H1 (cell line): ENCODE measurements around the gene MOGAT2. TPM values are rescaled to one million over a fixed set of nuclear protein-coding genes. Genes with fewer than 3 reads are reported as not detected.

ENCODE experiments used
- CTCF ChIA-PET: fragments of 300-600 bp; sonication (Branson Sonifier 250); formaldehyde crosslinking; loops from one replicate; lab custom pipeline; 2021; ENCODE audit not compliant: partially characterized antibody; lab: Charles Lee
- POLR2A ChIA-PET: fragments of 300-600 bp; sonication (Branson Sonifier 250); formaldehyde crosslinking; loops from one replicate; lab custom pipeline; 2021; ENCODE audit warnings: inconsistent platforms; ENCODE audit not compliant: partially characterized antibody; lab: Charles Lee
- DNase-seq, 2 experiments: peaks; one replicate each; pipeline versions ENCODE4 v3.0.0 to v3.0.0-alpha.2; 2010 to 2022; ENCODE audit warnings: low spot score in 2 of 2, low read depth in 1 of 2, mixed read lengths in 1 of 2
- FAIRE-seq: peaks from 2 replicates; lab custom pipeline; 2011; peaks lifted over from hg19 to GRCh38; lab: Jason Lieb, UNC
- H2AFZ ChIP-seq: 2 replicates; pipeline ENCODE4 v1.8.1; 2012; ENCODE audit warnings: low read length, inconsistent platforms
- H2AK5ac ChIP-seq: 2 replicates; pipeline ENCODE4 v1.6.1; 2013; ENCODE audit warnings: low read depth, low read length
- H2BK120ac ChIP-seq: replicated peaks from 2 replicates; pipeline ENCODE3; 2013; ENCODE audit warnings: low read depth, low read length, inconsistent platforms
- H2BK12ac ChIP-seq: 2 replicates; pipeline ENCODE4 v1.6.1; 2013; ENCODE audit warnings: low read depth, low read length
- H2BK15ac ChIP-seq: 2 replicates; pipeline ENCODE4 v1.6.1; 2013; ENCODE audit warnings: low read length
- H2BK20ac ChIP-seq: 2 replicates; pipeline ENCODE4 v1.6.1; 2013; ENCODE audit warnings: low read length
- H2BK5ac ChIP-seq: 2 replicates; pipeline ENCODE4 v1.6.1; 2013; ENCODE audit warnings: low read depth, low read length
- H3K14ac ChIP-seq: 2 replicates; pipeline ENCODE4 v1.6.1; 2013; ENCODE audit warnings: inconsistent platforms; ENCODE audit not compliant: insufficient read length
- H3K18ac ChIP-seq: 2 replicates; pipeline ENCODE4 v1.6.1; 2013; ENCODE audit warnings: low read length; ENCODE audit errors: extremely low read depth
- H3K23ac ChIP-seq: 2 replicates; pipeline ENCODE4 v1.6.1; 2013; ENCODE audit warnings: inconsistent platforms; ENCODE audit not compliant: insufficient read length
- H3K23me2 ChIP-seq: 2 replicates; pipeline ENCODE4 v1.6.1; 2013; ENCODE audit warnings: low read depth, low read length
- H3K27ac ChIP-seq: 2 replicates; pipeline ENCODE4 v1.6.1; 2011; ENCODE audit warnings: low read depth, low read length, inconsistent platforms
- H3K27me3 ChIP-seq, 4 experiments: replicated peaks in 1 of 4; 1 replicate in 1 of 4; 2 replicates in 3 of 4; pipeline versions ENCODE4 v1.6.1 to v1.8.1; 2011 to 2013; ENCODE audit warnings: low read length in 3 of 4, mild to moderate bottlenecking in 3 of 4, inconsistent platforms in 2 of 4, mixed read lengths in 2 of 4, moderate library complexity in 1 of 4; ENCODE audit not compliant: control insufficient read depth in 3 of 4, insufficient read depth in 3 of 4; ENCODE audit errors: extremely low read depth in 1 of 4
- H3K36me3 ChIP-seq, 4 experiments: 2 replicates each; pipeline versions ENCODE4 v1.6.1 to v1.8.1; 2011 to 2013; ENCODE audit warnings: mild to moderate bottlenecking in 4 of 4, low read length in 3 of 4, moderate library complexity in 2 of 4, control low read depth in 1 of 4, inconsistent platforms in 1 of 4; ENCODE audit not compliant: insufficient read depth in 4 of 4, control insufficient read depth in 2 of 4
- H3K4ac ChIP-seq: replicated peaks from 2 replicates; pipeline ENCODE3; 2013; ENCODE audit warnings: low read length, low read depth, mixed read lengths, inconsistent platforms; ENCODE audit not compliant: insufficient read length
- H3K4me1 ChIP-seq, 4 experiments: replicated peaks in 1 of 4; 1 replicate in 1 of 4; 2 replicates in 3 of 4; pipeline versions ENCODE4 v1.6.1 to v1.8.1; 2011 to 2013; ENCODE audit warnings: low read length in 3 of 4, inconsistent platforms in 2 of 4, mixed read lengths in 1 of 4; ENCODE audit not compliant: insufficient read depth in 4 of 4, control insufficient read depth in 3 of 4
- H3K4me2 ChIP-seq, 2 experiments: 2 replicates each; pipeline versions ENCODE4 v1.6.1 to v1.8.1; 2011 to 2013; ENCODE audit warnings: low read depth in 2 of 2, low read length in 2 of 2, control low read depth in 1 of 2, inconsistent platforms in 1 of 2, mild to moderate bottlenecking in 1 of 2; ENCODE audit not compliant: insufficient read depth in 1 of 2
- H3K4me3 ChIP-seq, 4 experiments: fragments of 200-600, 300-600 bp in 1 of 4; sonication (generic), shearing (Covaris generic), sonication (Bioruptor Twin) in 1 of 4; 2 replicates each; pipeline versions ENCODE4 v1.5.1 to v1.8.1; 2011 to 2016; ENCODE audit warnings: low read length in 4 of 4, low read depth in 3 of 4, control low read depth in 2 of 4, inconsistent platforms in 2 of 4, mild to moderate bottlenecking in 2 of 4, mixed read lengths in 1 of 4, moderate library complexity in 1 of 4; ENCODE audit not compliant: insufficient read depth in 2 of 4; ENCODE audit errors: extremely low read depth in 1 of 4
- H3K56ac ChIP-seq: replicated peaks from 2 replicates; pipeline ENCODE3; 2013; ENCODE audit warnings: low read depth, mild to moderate bottlenecking, mixed read lengths, low read length, inconsistent platforms; ENCODE audit not compliant: insufficient read length
- H3K79me1 ChIP-seq: 2 replicates; pipeline ENCODE4 v1.6.1; 2013; ENCODE audit warnings: low read depth, low read length, control low read depth
- H3K79me2 ChIP-seq, 2 experiments: 2 replicates each; pipeline versions ENCODE4 v1.6.1 to v1.8.1; 2012 to 2013; ENCODE audit warnings: low read length in 2 of 2, mild to moderate bottlenecking in 2 of 2, inconsistent platforms in 1 of 2; ENCODE audit not compliant: insufficient read depth in 2 of 2, control insufficient read depth in 1 of 2
- H3K9ac ChIP-seq, 4 experiments: replicated peaks in 1 of 4; 1 replicate in 1 of 4; 2 replicates in 3 of 4; pipeline versions ENCODE4 v1.6.1 to v1.8.1; 2011 to 2013; ENCODE audit warnings: low read depth in 3 of 4, low read length in 3 of 4, control low read depth in 2 of 4, mild to moderate bottlenecking in 2 of 4, moderate library complexity in 2 of 4, inconsistent platforms in 1 of 4; ENCODE audit errors: extremely low read depth in 1 of 4
- H3K9me3 ChIP-seq, 2 experiments: 2 replicates each; pipeline versions ENCODE4 v1.6.1 to v1.8.1; 2012 to 2013; ENCODE audit warnings: mild to moderate bottlenecking in 2 of 2, moderate library complexity in 2 of 2, control low read depth in 1 of 2, inconsistent platforms in 1 of 2, low read depth in 1 of 2, low read length in 1 of 2, mixed read lengths in 1 of 2; ENCODE audit not compliant: insufficient read depth in 2 of 2
- H4K20me1 ChIP-seq, 2 experiments: replicated peaks in 1 of 2; 2 replicates each; pipeline versions ENCODE3 to v1.8.1; 2011 to 2013; ENCODE audit warnings: inconsistent platforms in 2 of 2, low read length in 2 of 2, mild to moderate bottlenecking in 1 of 2; ENCODE audit not compliant: insufficient read depth in 2 of 2, control insufficient read depth in 1 of 2
- H4K5ac ChIP-seq: 2 replicates; pipeline ENCODE4 v1.6.1; 2013; ENCODE audit warnings: low read length, low read depth, mixed read lengths, inconsistent platforms; ENCODE audit not compliant: insufficient read length
- H4K8ac ChIP-seq: 2 replicates; pipeline ENCODE4 v1.8.0; 2013; ENCODE audit warnings: mild to moderate bottlenecking, moderate library complexity, low read length, inconsistent platforms; ENCODE audit not compliant: insufficient read depth; ENCODE audit errors: extremely low read depth
- H4K91ac ChIP-seq: replicated peaks from 2 replicates; pipeline ENCODE3; 2013; ENCODE audit warnings: low read length, mixed read lengths, inconsistent platforms; ENCODE audit not compliant: insufficient read length
- ATF2 ChIP-seq: IDR thresholded peaks from 2 replicates; pipeline ENCODE4 v1.6.1; 2012; ENCODE audit warnings: low read length, inconsistent platforms
- BCL11A ChIP-seq, 2 experiments: IDR thresholded peaks; one replicate each; pipeline ENCODE4 v1.6.1; 2011; ENCODE audit warnings: low read depth in 2 of 2, low read length in 2 of 2, mild to moderate bottlenecking in 2 of 2
- ZNF274 ChIP-seq: IDR thresholded peaks from 2 replicates; pipeline ENCODE4 v1.7.0; 2012; ENCODE audit warnings: low read length, borderline replicate concordance; ENCODE audit errors: extremely low read depth
- WGBS, 2 experiments: shearing (Covaris generic) in 1 of 2; methylation state at CpG; one replicate each; pipeline versions ENCODE4 v1.1.6 to v1.1.7; 2013 to 2015; ENCODE audit warnings: low lambda C conversion rate in 2 of 2, mixed read lengths in 2 of 2, inconsistent platforms in 1 of 2, low coverage in 1 of 2, missing lambda C conversion rate in 1 of 2; ENCODE audit not compliant: insufficient replicate concordance in 2 of 2, insufficient coverage in 1 of 2, insufficient read length in 1 of 2; ENCODE audit errors: extremely low coverage in 1 of 2, missing lambda C conversion rate in 1 of 2; 5-methylcytosine and 5-hydroxymethylcytosine counted together
- polyA plus RNA-seq, 7 experiments: library from polyadenylated mRNA; depleted of rRNA in 3 of 7; stranded (reverse) in 5 of 7; unstranded in 2 of 7; fragments of >200 nt in 5 of 7; fragments of 200-250 nt in 2 of 7; gene quantifications; 1 replicate in 5 of 7; 2 replicates in 1 of 7; 4 replicates in 1 of 7; pipeline versions ENCODE4 v1.2.1 to v1.2.3, GENCODE V29; 2011 to 2013; ENCODE audit warnings: missing spikeins in 2 of 7, mixed read lengths in 2 of 7
- total RNA-seq: library from RNA; stranded (reverse); fragmentation: NEBNext Ultra II Directional; extraction: Animal tissue kit (Norgen Biotek cat#: 25700); gene quantifications from 2 replicates; pipeline ENCODE4 v1.2.1, GENCODE V29; 2021

The MOGAT2 gene
- total and polyA plus RNA-seq, 2 of the 8 experiments (the other 6 are each of a cell fraction or from before 2014, with no cell fraction given) = not detected

- no peaks in the 10 kb centered on the region for H3K27me3 ChIP-seq
- no peak overlapping the region for H3K14ac ChIP-seq
- FAIRE-seq (no peak), DNase-seq (no peak)
- no peak overlapping the region for H3K56ac ChIP-seq
- no peak overlapping the region for H2BK120ac ChIP-seq
- no peak overlapping the region for H3K27ac ChIP-seq
- H2BK20ac ChIP-seq = no peak overlapping the region
- TF ChIP-seq ATF2 = no peak
- TF ChIP-seq ZNF274 = no peak
- TF ChIP-seq BCL11A (IDR thresholded peaks at IDR 0.05; ENCODE audit: low read depth in 2 of 2, low read length in 2 of 2) = no peak
- no peaks in the 10 kb centered on the region for H3K4me1 ChIP-seq
- H3K23me2 ChIP-seq = no peaks in the 10 kb centered on the region
- H3K23ac ChIP-seq = no peak overlapping the region
- H3K9ac ChIP-seq = no peak overlapping the region
- H2AK5ac ChIP-seq = no peak overlapping the region
- no peaks in the 10 kb centered on the region for H3K79me2 ChIP-seq
- no peaks in the 10 kb centered on the region for H3K79me1 ChIP-seq
- H3K4ac ChIP-seq = no peak overlapping the region
- no peak overlapping the region for H4K91ac ChIP-seq
- no peaks in the 10 kb centered on the region for H3K36me3 ChIP-seq
- H2BK5ac ChIP-seq = no peak overlapping the region
- H3K18ac ChIP-seq = no peak overlapping the region
- POLR2A ChIA-PET = no interaction called here
- H3K9me3 ChIP-seq = no peaks in the 10 kb centered on the region
- no peak overlapping the region for H3K4me3 ChIP-seq
- no peak overlapping the region for H2BK12ac ChIP-seq
- no peak overlapping the region for H3K4me2 ChIP-seq
- no peak overlapping the region for H2AFZ ChIP-seq
- CTCF ChIA-PET = interaction anchor here (0.6 to 2.1 kb wide), 6 partner anchors 23 to 496 kb away, joined by 3 to 8 read pairs (median 4); no protein-coding TSS in a partner anchor
- H4K8ac ChIP-seq = no peak overlapping the region
- H4K20me1 ChIP-seq = no peaks in the 10 kb centered on the region
- no peak overlapping the region for H2BK15ac ChIP-seq
- no peak overlapping the region for H4K5ac ChIP-seq
- WGBS, 2 experiments = 97% methylated on average over 2 of the region's 2 CpGs; no CpG with 5 or more reads in 1 of the 2 experiments
These were observed 11.4 kb downstream of the MOGAT2 start for GRCh38 chr11:75728992-75729391.
